ENCODE results near the gene FAM110A.
"Not testable (repeated sequence)": the region's sequence is repeated elsewhere in the genome, so short reads cannot be mapped to it uniquely, and the experiment has no call there.

FAM110A gene

DNA sequence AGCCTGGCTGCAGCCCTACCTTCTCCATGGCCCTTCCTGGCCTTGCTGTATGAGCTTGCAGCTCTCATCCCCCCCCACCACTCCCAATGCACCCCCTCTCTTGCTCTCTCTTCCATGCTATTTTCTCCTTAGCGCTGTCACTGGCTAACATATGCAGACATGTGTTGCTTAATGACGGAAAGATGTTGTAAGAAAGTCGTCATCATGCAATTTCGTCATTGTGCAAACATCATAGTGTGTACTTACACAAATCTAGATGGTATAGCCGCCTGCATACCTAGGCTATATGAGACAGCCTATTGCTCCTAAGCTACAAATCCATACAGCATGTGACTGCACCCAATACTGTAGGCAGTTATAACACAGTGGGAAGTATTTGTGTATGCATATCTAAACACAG lies 55.6 kb downstream of the FAM110A start:
- Histone ChIP-seq H3K4me1 (ENCODE audit: control insufficient read depth, insufficient read depth, low read length) (peaks cover 9% of the 10 kb centered on the region), H3K9me3 (ENCODE audit: control insufficient read depth in 2 of 2, low read length in 2 of 2) (no peaks in the 10 kb centered on the region), H3K27ac (ENCODE audit: low read length) (no peak overlapping the region), H3K4me3 (ENCODE audit: low read length in 2 of 2) (no peak overlapping the region), H3K36me3 (ENCODE audit: control insufficient read depth in 2 of 2, insufficient read depth in 2 of 2, low read length in 2 of 2) (no peaks in the 10 kb centered on the region), H3K9ac (ENCODE audit: low read length in 2 of 2) (no peak overlapping the region), H3K27me3 (ENCODE audit: control insufficient read depth in 1 of 2, insufficient read depth in 2 of 2, low read length in 2 of 2) (peaks cover 10 to 11% of the 10 kb centered on the region in 2 donors)

DNA sequence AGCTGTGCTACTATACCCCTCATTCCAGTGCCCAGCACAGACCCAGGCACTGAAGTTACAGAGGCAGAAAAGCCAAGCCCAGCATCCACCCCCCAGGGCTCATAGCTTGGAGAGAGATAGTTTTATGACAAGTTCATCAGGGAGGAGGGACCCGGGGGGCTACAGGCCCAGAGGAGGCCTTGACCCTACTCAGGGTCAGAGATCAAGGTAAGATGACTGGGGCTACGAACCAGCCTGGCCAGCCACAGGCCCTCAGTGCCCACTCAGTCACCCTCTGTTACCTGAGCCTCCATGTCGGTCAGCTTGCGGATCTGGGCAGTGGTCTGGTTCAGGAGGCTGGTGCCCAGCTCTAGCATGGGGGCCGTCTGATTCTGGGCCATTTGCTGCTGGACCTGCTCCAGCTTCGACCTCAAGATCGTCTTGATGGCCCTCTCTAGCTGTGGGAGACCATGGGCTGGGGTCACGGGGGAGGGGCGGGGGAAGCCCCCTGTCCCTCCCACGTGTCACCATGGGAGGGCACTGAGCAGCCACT lies 56.5 kb downstream of the FAM110A start:
- Histone ChIP-seq H3K4me1 (ENCODE audit: control insufficient read depth, insufficient read depth, low read length) (peaks cover 6% of the 10 kb centered on the region), H3K4me3 (ENCODE audit: low read length in 2 of 2) (no peak overlapping the region), H3K27ac (ENCODE audit: low read length) (no peak overlapping the region), H3K27me3 (ENCODE audit: control insufficient read depth in 1 of 2, insufficient read depth in 2 of 2, low read length in 2 of 2) (peaks cover 2 to 3% of the 10 kb centered on the region in 2 donors), H3K36me3 (ENCODE audit: control insufficient read depth in 2 of 2, insufficient read depth in 2 of 2, low read length in 2 of 2) (no peaks in the 10 kb centered on the region), H3K9ac (ENCODE audit: low read length in 2 of 2) (no peak overlapping the region), H3K9me3 (ENCODE audit: control insufficient read depth in 2 of 2, low read length in 2 of 2) (no peaks in the 10 kb centered on the region)

DNA sequence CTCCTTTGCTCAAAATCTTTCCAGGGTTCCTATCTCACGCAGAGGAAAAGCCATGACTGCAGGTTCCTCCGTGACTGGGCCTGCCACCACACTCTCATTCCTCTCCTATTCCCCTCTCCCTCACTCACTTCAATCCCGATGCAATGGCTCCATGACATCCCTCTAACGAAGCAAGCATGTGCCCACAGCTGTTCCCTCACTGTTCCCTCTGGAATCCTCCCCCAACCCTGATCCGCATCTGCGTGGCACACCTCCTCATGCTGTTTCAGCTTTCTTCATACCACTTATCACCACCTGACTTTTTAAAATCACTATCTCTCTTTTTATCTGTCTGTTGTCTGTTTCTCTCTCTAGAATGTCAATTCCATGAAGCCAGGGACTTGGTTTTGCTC lies 57.1 kb downstream of the FAM110A start:
- Histone ChIP-seq H3K27ac (ENCODE audit: low read length) (no peak overlapping the region), H3K36me3 (ENCODE audit: control insufficient read depth in 2 of 2, insufficient read depth in 2 of 2, low read length in 2 of 2) (no peaks in the 10 kb centered on the region), H3K9me3 (ENCODE audit: control insufficient read depth in 2 of 2, low read length in 2 of 2) (no peaks in the 10 kb centered on the region), H3K4me1 (ENCODE audit: control insufficient read depth, insufficient read depth, low read length) (peaks cover 6% of the 10 kb centered on the region), H3K4me3 (ENCODE audit: low read length in 2 of 2) (no peak overlapping the region), H3K27me3 (ENCODE audit: control insufficient read depth in 1 of 2, insufficient read depth in 2 of 2, low read length in 2 of 2) (no peaks in the 10 kb centered on the region), H3K9ac (ENCODE audit: low read length in 2 of 2) (no peak overlapping the region)

DNA sequence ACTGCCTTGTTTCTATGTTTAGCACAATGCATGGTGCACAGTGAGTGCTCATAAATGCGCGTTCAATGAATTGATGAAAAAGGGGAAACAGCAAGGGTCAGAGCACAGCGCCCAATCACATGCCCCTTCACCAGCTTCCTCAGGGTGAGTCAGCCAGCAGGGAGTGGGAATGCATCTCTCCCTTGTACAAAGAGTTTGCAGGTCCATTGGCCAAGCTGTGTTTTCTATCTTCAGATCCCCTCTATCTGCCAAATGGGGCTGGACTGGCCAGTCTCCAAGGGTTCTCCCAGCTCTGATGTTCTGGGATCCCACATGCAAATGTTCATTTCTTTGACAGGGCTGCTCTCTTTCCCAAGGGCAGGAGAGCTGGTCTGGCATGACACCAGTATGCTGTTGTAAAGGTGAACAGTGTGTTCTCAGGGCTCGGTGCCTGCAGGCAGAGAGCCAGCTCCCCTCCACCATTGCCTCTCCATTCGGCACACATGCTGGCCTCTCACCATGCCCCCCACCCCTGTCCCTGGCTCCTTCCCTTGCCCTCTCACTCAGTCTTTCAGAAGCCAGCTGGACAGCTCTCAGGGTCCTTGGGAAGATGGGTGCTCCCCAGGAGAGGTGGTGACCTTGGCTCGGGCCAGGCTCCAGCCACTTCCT lies 57.7 kb downstream of the FAM110A start:
- H3K4me1 ChIP-seq (ENCODE audit: control insufficient read depth, insufficient read depth, low read length): peaks cover 6% of the 10 kb centered on the region
- no peak overlapping the region for H3K4me3 ChIP-seq (ENCODE audit: low read length in 2 of 2)
- no peaks in the 10 kb centered on the region for H3K9me3 ChIP-seq (ENCODE audit: control insufficient read depth in 2 of 2, low read length in 2 of 2)
- no peaks in the 10 kb centered on the region for H3K36me3 ChIP-seq (ENCODE audit: control insufficient read depth in 2 of 2, insufficient read depth in 2 of 2, low read length in 2 of 2)
- no peaks in the 10 kb centered on the region for H3K27me3 ChIP-seq (ENCODE audit: control insufficient read depth in 1 of 2, insufficient read depth in 2 of 2, low read length in 2 of 2)
- H3K9ac ChIP-seq (ENCODE audit: low read length in 2 of 2): no peak overlapping the region
- H3K27ac ChIP-seq (ENCODE audit: low read length): no peak overlapping the region

DNA sequence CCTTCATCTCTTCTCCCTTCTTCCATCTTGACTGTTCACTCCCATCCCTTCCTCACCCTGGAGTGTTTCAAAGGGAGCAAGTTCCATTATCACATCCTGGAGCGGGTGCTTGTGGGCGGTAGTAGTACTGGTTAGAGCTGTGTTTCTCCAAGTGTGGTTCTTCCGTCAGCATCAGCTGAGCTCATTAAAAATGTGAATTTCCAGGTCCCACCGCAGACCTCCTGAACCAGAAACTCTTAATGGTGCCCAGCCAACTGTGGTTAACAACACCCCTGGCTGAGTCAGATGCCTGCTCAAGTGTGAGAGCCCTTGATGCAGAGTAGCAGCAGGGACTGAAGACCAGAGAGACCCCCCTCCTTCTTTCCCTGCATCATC lies 58.2 kb downstream of the FAM110A start:
- Histone ChIP-seq H3K4me3 (ENCODE audit: low read length in 2 of 2) (no peak overlapping the region), H3K27me3 (ENCODE audit: control insufficient read depth in 1 of 2, insufficient read depth in 2 of 2, low read length in 2 of 2) (peaks cover 0 to 2% of the 10 kb centered on the region in 2 donors), H3K4me1 (ENCODE audit: control insufficient read depth, insufficient read depth, low read length) (peaks cover 6% of the 10 kb centered on the region), H3K27ac (ENCODE audit: low read length) (no peak overlapping the region), H3K36me3 (ENCODE audit: control insufficient read depth in 2 of 2, insufficient read depth in 2 of 2, low read length in 2 of 2) (no peaks in the 10 kb centered on the region), H3K9ac (ENCODE audit: low read length in 2 of 2) (no peak overlapping the region), H3K9me3 (ENCODE audit: control insufficient read depth in 2 of 2, low read length in 2 of 2) (no peaks in the 10 kb centered on the region)

DNA sequence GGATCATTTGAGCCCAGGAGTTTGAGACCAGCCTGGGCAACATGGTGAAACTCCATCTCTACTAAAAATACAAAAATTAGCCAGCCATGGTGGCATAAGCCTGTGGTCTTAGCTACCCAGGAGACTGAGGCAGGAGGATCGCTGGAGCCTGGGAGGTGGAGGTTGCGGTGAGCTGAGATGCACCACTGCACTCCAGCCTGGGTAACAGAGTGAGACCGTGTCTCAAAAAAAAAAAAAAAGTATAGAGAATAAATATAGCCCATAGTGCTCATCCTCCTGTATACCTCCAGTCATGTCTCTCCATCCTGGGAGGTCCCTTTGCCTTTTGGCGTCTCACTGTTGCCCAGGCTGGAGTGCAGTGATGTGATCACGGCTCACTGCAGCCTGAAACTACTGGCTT lies 58.9 kb downstream of the FAM110A start:
- not testable (repeated sequence) for H3K4me1 ChIP-seq (ENCODE audit: control insufficient read depth, insufficient read depth, low read length); H3K27ac ChIP-seq (ENCODE audit: low read length); H3K27me3 ChIP-seq (ENCODE audit: control insufficient read depth in 1 of 2, insufficient read depth in 2 of 2, low read length in 2 of 2); H3K9me3 ChIP-seq (ENCODE audit: control insufficient read depth in 2 of 2, low read length in 2 of 2); H3K36me3 ChIP-seq (ENCODE audit: control insufficient read depth in 2 of 2, insufficient read depth in 2 of 2, low read length in 2 of 2); H3K9ac ChIP-seq (ENCODE audit: low read length in 2 of 2); H3K4me3 ChIP-seq (ENCODE audit: low read length in 2 of 2)
